ENCODE measurements around the gene RGS6.

RGS6 gene

DNA sequence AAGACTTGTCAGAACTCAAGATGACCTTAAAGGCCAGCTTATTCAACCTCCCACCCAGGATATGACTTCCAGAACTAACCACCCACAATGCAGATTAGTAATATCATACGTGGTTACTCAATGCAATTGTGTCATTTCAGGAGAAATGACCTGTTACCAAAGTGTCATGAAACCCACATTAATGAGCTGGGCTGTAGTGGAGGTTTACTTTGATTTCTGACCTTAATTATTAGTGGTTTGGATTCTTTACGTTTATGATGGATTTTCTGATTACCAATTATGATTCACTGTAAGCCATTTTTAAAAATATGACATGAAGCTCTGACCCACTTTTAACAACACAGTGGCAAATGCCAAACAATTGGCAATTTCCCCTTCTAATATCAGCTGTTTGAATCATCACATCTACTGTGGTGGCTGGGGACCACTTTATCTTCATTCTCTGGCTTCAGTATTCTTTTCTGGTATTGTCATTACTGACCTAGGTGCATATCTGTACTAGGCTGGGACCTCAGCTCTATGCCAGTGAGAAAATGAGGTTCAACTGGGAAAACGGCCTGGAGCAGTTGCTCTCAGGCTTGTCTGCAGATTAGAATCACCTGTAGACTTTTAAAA is 223.3 kb downstream of the RGS6 start:
- no peaks in the 10 kb centered on the region for H3K4me1 ChIP-seq (ENCODE audit: control insufficient read depth, low read length)
- no peak overlapping the region for H3K4me2 ChIP-seq (ENCODE audit: low read length)
- TF ChIP-seq EZH2phosphoT487 (IDR thresholded peaks at IDR 0.05; ENCODE audit: borderline replicate concordance, low read length), result no peak
- no peak for TF ChIP-seq CTCF (IDR thresholded peaks at IDR 0.05; ENCODE audit: low read depth, low read length, poor library complexity, severe bottlenecking)
- no peaks in the 10 kb centered on the region for H3K9me3 ChIP-seq (ENCODE audit: control insufficient read depth, insufficient read depth, low read length)
- H3K79me2 ChIP-seq (ENCODE audit: control insufficient read depth, low read length), result no peaks in the 10 kb centered on the region
- H4K20me1 ChIP-seq (ENCODE audit: control insufficient read depth, insufficient read depth, low read depth, low read length), result no peaks in the 10 kb centered on the region
- H3K27me3 ChIP-seq (ENCODE audit: control insufficient read depth, low read length), result no peaks in the 10 kb centered on the region
- no peak overlapping the region for H3K4me3 ChIP-seq (ENCODE audit: low read length)
- H3K9me2 ChIP-seq (replicated peaks; ENCODE audit: control insufficient read depth, low read length), result no peaks in the 10 kb centered on the region
- no peak overlapping the region for H3K27ac ChIP-seq (ENCODE audit: low read depth, low read length)
- H3F3A ChIP-seq (ENCODE audit: control insufficient read depth, insufficient read depth), result no peaks in the 10 kb centered on the region
- no peaks in the 10 kb centered on the region for H3K36me3 ChIP-seq (ENCODE audit: control insufficient read depth, low read length)

GRCh38 chr14:72164420-72165228 is 232.4 kb downstream of the RGS6 start:
- H3K9me2 ChIP-seq (replicated peaks; ENCODE audit: control insufficient read depth, low read length), result no peaks in the 10 kb centered on the region
- TF ChIP-seq CTCF (IDR thresholded peaks at IDR 0.05; ENCODE audit: low read depth, low read length, poor library complexity, severe bottlenecking) (no peak), EZH2phosphoT487 (IDR thresholded peaks at IDR 0.05; ENCODE audit: borderline replicate concordance, low read length) (no peak)
- no peaks in the 10 kb centered on the region for H3K9me3 ChIP-seq (ENCODE audit: control insufficient read depth, insufficient read depth, low read length)
- H3K36me3 ChIP-seq (ENCODE audit: control insufficient read depth, low read length), result no peaks in the 10 kb centered on the region
- H3K79me2 ChIP-seq (ENCODE audit: control insufficient read depth, low read length), result no peaks in the 10 kb centered on the region
- no peaks in the 10 kb centered on the region for H4K20me1 ChIP-seq (ENCODE audit: control insufficient read depth, insufficient read depth, low read depth, low read length)
- H3K4me2 ChIP-seq (ENCODE audit: low read length), result no peak overlapping the region
- no peaks in the 10 kb centered on the region for H3K4me1 ChIP-seq (ENCODE audit: control insufficient read depth, low read length)
- H3F3A ChIP-seq (ENCODE audit: control insufficient read depth, insufficient read depth), result no peaks in the 10 kb centered on the region
- H3K4me3 ChIP-seq (ENCODE audit: low read length), result no peak overlapping the region
- no peak overlapping the region for H3K27ac ChIP-seq (ENCODE audit: low read depth, low read length)
- no peaks in the 10 kb centered on the region for H3K27me3 ChIP-seq (ENCODE audit: control insufficient read depth, low read length)

- no peak overlapping the region for H3K27ac ChIP-seq (ENCODE audit: low read depth, low read length)
Observed at GRCh38 chr14:72165229-72165698, 233.0 kb downstream of the RGS6 start.

More at GRCh38 chr14:72165229-72165698, 233.0 kb downstream of the RGS6 start:
- H3K9me2 ChIP-seq (replicated peaks; ENCODE audit: control insufficient read depth, low read length), result no peaks in the 10 kb centered on the region
- no peaks in the 10 kb centered on the region for H3K36me3 ChIP-seq (ENCODE audit: control insufficient read depth, low read length)
- TF ChIP-seq EZH2phosphoT487 (IDR thresholded peaks at IDR 0.05; ENCODE audit: borderline replicate concordance, low read length) (no peak), CTCF (IDR thresholded peaks at IDR 0.05; ENCODE audit: low read depth, low read length, poor library complexity, severe bottlenecking) (no peak)
- no peaks in the 10 kb centered on the region for H3K9me3 ChIP-seq (ENCODE audit: control insufficient read depth, insufficient read depth, low read length)
- no peaks in the 10 kb centered on the region for H3K27me3 ChIP-seq (ENCODE audit: control insufficient read depth, low read length)
- no peaks in the 10 kb centered on the region for H3F3A ChIP-seq (ENCODE audit: control insufficient read depth, insufficient read depth)
- H3K4me1 ChIP-seq (ENCODE audit: control insufficient read depth, low read length), result no peaks in the 10 kb centered on the region
- no peaks in the 10 kb centered on the region for H3K79me2 ChIP-seq (ENCODE audit: control insufficient read depth, low read length)
- no peak overlapping the region for H3K4me3 ChIP-seq (ENCODE audit: low read length)
- H4K20me1 ChIP-seq (ENCODE audit: control insufficient read depth, insufficient read depth, low read depth, low read length), result no peaks in the 10 kb centered on the region
- H3K4me2 ChIP-seq (ENCODE audit: low read length), result no peak overlapping the region

All from DOHH2 (cell line).